ENCODE measurements around the gene IPO13.

IPO13 gene

GRCh38 chr1:43997295-43997999 is 50.7 kb downstream of the IPO13 start:
- no peak for DNase-seq
- intact Hi-C loops (cut with DNase I), result no loop called here

- intact Hi-C loops (cut with DNase I), result no loop called here
- DNase-seq, result no peak
These were observed 51.2 kb downstream of the IPO13 start for GRCh38 chr1:43998000-43998378.

- intact Hi-C loops (cut with DNase I), result no loop called here
- DNase-seq, result no peak
These were observed 52.7 kb downstream of the IPO13 start for GRCh38 chr1:43999455-43999854.

DNA sequence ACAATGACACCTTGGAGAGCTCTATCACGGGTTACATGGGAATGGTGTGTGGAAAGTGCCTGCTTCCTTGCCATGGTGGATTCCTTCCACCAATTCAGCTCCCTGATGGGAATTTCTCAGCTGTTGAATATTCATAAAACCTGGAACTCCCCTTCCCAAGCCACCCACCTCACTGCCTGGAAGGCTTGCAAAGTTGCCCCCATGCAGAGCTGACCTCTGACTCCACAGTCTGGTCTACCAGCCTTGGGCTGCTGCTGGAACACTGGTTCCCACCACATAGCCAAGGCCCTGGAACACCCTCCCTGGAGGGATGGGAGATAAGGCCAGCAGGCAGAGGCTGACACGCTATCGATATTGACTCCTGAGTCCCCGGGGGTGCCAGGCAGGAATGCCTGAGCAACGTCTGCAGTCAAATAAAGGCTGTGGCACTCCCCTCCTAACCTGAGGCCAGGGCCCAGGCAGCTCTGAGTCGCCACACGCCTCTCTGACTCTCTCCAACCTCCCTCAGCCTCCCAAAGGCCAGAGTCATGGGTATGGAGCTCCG is 53.4 kb downstream of the IPO13 start:
- intact Hi-C loops (cut with DNase I), result loop anchor here (10.0 kb wide), 1 partner anchor 215 kb away; the partner anchor contains the start of gene DMAP1
- DNase-seq, result no peak

GRCh38 chr1:44002165-44002564 is 55.4 kb downstream of the IPO13 start:
- intact Hi-C loops (cut with DNase I), result loop anchor here (10.0 kb wide), 1 partner anchor 213 kb away; the partner anchor contains the start of gene DMAP1
- DNase-seq, result no peak

DNA sequence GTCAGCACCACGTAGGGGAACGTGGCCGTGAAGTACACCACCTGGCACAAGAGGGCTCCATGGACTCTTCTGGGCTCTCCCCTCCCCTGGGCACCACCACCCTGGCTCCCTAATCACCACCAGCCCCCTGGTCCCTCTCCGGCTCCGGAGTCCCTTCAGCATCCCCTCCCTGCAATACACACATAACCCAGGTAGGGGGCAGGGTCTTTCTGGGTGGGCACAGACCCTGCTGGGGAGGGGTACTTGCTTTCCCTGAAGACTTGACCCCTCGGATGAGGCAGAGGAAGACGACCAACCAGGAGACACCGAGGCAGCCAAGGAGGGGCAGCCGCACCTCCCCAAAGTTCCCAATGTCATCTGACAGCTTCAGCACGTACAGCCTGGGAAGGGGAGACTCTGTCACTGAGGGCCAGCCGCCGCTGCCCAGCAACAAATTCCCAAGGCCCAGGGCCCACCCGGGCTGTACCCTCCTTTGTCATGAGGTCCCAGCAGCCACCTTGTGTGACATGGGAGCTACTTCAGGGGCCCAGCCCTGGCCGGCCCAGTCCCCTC is 55.9 kb downstream of the IPO13 start:
- intact Hi-C loops (cut with DNase I), result loop anchor here (10.0 kb wide), 1 partner anchor 212 kb away; the partner anchor contains the start of gene DMAP1

DNA sequence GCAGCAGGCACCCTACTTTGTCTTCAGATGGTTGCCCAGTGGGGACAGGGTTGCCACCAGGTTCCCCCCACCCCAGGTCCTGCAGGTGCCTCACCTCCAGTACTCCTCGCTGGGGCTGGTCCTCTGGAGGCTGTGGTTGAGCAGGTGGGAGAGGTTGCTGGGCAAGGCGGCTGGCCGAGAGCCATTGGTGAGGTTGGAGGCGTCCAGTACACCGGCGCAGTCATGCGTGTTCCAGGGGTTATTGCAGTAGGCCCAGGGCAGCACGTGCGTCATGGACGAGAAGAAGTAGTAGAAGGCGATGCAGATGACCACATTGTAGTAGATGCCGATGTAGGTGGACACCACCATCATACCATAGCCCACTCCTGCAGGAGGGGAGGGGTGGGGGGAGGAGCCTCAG is 61.5 kb downstream of the IPO13 start:
- intact Hi-C loops (cut with DNase I), result loop anchor here (10.0 kb wide), 1 partner anchor 207 kb away; the partner anchor contains the start of gene DMAP1
- DNase-seq, result no peak

More for the DNA sequence above, 55.9 kb downstream of the IPO13 start:
- DNase-seq, result no peak

DNA sequence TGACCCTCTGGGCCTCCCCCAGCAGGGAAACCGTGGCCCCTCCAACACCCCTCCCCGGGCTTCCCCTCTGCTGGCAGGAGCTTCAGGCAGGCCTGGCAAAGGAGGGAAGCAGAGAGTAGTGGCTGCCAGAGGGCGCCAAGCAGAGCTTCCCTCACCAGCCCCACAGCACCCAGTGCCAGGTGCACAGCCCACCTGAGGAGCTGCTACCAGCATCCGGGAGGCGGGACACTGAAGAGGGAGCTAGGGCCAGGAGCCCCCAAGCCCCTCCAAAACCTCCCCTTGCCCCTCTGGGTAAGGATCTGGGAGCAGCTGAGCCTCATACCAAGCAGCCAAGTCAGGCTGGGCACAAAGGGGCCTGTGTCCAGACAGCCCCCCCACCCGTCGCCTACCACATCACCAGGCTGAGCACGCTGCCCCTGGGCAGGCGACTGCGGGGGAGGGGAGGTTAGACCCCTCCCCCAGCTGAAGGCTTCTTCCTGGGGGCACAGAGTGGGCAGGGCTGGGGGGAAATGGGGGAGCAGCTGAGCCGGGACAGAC is 64.3 kb downstream of the IPO13 start:
- DNase-seq, result peak; percentile 67 to 97 (median 80)
- intact Hi-C loops (cut with DNase I), result no loop called here

GRCh38 chr1:44012404-44012803 is 65.7 kb downstream of the IPO13 start:
- intact Hi-C loops (cut with DNase I), result no loop called here
- no peak for DNase-seq

DNA sequence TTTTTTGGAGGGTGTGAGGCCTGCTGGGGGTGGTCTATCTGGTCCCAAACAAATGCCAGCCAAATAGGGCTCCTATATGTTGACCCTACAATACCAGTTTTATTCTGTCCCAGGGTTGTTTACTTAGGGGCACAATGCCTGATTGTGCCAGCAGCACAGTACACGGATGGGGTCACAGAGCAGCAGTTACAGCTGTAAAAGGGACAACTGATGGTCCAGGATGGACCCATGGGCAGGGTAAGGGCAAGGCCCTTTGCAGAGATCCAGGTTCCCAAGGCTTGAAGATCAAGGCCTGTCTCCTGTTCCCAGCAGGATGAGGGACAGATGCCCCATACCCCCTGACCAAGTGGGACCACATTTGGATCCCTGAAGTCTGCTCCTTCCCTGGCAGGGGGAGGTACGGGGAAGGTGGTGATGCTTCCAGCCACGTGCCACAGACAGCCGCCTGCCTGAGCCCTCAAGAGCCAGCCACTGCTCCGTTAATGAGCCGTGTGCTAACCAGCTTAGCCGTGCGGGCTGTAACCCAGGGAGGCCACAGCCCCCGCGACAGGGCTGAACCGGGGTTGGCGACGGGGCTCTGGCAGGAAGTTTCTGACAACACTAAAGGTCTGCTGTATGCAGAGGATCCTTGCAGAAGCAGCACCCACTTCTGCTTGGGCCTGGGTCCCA is 66.3 kb downstream of the IPO13 start:
- intact Hi-C loops (cut with DNase I), result no loop called here
- DNase-seq, result peak in 1 of 10 donors; percentile 46

DNA sequence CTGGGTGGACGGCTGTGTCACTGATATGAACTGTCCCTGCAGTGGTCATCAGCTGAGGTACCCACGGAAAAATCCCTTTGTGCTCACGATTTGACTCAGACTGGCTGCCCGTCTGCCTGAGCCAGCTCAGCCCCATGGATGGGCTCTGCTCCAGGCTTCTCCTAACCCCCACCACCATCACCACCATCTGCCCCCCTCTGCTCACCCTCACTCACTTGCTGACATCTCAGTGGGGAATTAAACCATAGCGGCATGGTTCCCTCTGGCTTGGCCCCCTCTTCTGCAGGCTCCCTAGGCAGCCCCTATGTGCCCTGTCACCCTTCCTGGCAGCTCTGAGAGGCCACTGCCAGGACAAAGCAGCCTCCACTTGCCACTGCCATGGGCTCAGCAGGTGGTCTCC is 67.2 kb downstream of the IPO13 start:
- no peak for DNase-seq

GRCh38 chr1:44014365-44015104 is 67.8 kb downstream of the IPO13 start:
- no peak for DNase-seq
- intact Hi-C loops (cut with DNase I), result no loop called here

More for the DNA sequence above, 67.2 kb downstream of the IPO13 start:
- intact Hi-C loops (cut with DNase I), result no loop called here

GRCh38 chr1:44015206-44015605 is 68.5 kb downstream of the IPO13 start:
- no peak for DNase-seq

DNA sequence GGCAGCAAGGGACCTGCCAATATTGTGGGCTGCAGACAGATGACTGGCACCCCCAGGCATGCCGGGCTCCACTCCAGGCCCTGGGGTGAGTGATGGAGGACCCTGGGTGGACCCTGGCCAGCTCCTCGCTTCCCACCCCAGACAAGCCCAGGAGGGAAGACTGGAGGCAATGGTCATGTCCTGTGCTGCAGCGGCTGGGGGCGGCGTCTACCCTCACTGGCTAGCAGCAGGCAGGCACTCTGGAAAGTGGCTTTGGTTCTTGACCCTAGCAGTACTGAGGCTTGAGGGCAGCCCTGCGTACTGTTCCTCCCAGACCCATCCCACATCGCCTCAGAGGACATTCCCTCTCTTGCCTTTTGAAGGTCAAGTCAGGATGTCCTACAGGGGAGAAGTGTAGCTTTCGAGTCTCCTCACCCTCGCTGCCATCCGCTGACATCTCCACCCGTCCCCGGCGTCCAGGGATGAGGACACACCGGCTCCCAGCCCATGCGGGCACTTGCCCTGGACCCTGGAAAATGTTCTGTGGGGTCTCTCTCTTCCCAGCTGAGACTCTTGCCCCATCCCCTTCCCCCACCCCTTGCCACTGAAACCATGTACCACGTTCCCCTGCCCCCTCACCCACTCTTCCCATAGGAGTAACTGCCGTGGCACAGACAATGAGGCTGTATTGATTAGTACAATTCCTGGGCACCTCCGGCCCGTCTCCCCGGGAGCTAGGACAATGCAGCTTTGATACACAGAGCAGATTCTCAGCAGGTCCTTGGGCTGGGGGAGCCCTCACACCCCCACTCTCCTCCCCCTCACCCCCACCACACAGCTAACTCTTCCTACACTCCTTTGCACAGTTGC is 69.5 kb downstream of the IPO13 start:
- intact Hi-C loops (cut with DNase I), result no loop called here
- DNase-seq, result peak in 1 of 10 donors; percentile 58

More at GRCh38 chr1:44015206-44015605, 68.5 kb downstream of the IPO13 start:
- intact Hi-C loops (cut with DNase I), result no loop called here

DNA sequence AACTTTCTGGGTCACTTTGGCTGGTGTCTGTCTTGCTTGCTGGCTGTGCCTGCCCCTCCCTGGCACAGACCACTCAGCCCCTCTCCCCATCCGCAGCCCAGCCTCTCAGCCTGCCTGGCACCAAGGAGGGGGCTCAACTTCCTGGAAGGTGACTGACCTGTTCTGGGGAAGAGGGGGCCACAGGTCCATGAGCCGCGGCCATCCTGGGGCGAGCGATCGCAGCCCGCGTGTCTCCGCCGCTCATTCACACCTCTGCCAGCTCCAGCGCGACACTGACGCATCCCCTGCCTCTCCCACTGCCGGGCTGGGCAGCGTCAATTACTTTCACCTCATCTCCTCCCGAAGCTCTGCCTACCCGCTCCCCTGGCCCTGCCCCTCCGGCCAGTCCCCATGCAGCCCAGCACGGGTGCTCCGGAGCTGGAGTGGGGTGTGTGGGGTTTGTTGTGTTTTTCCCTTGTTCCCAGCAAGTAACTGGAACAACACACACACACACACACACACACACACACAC is 70.2 kb downstream of the IPO13 start:
- peak in 1 of 10 donors; percentile 48 for DNase-seq

More for the DNA sequence above, 70.2 kb downstream of the IPO13 start:
- intact Hi-C loops (cut with DNase I), result no loop called here

All from posterior cingulate gyrus (tissue), 11 donors.